HepG2 (cell line): ENCODE data around the gene TGM6. TPM values are rescaled to one million over a fixed set of nuclear protein-coding genes. Genes with fewer than 3 reads are reported as not detected.

ENCODE experiments used
- ATAC-seq: fragments of 200-7000 bp; cut with Tn5 transposase; 3 replicates; pipeline ENCODE4 v1.9.1; 2020; ENCODE audit warnings: mild to moderate bottlenecking, moderate library complexity
- BruUV-seq: library from RNA; stranded (reverse); fragments of 400-500 nt; replicated peaks from 2 replicates; lab custom pipeline; 2021; lab: Mats Ljungman, UMichigan
- CTCF ChIA-PET: fragments of 300-600 bp; formaldehyde crosslinking; extraction: SDS; loops from one replicate; lab custom pipeline; 2021; ENCODE audit warnings: low total read pairs, inconsistent platforms, low intra/inter-chr PET ratio; lab: Yijun Ruan, JAX
- POLR2A ChIA-PET: fragments of 350-600 bp; sonication (Branson Sonifier 250); formaldehyde crosslinking; loops from one replicate; lab custom pipeline; 2020; ENCODE audit warnings: antibody characterized with exemption, inconsistent platforms; lab: Yijun Ruan, JAX
- DNase-seq: peaks from one replicate; pipeline ENCODE4 v3.0.0-alpha.2; 2015; ENCODE audit warnings: low spot score
- FAIRE-seq: peaks from 3 replicates; lab custom pipeline; 2011; peaks lifted over from hg19 to GRCh38; lab: Jason Lieb, UNC
- H2AFZ ChIP-seq: one replicate; pipeline ENCODE4 v1.6.1; 2011; ENCODE audit warnings: low read length, inconsistent platforms
- H3K27ac ChIP-seq: fragments of 300-600 bp; 3 replicates; pipeline ENCODE4 v1.8.0; 2011; ENCODE audit warnings: mixed run types, mild to moderate bottlenecking, mixed read lengths, low read length, inconsistent platforms; ENCODE audit not compliant: insufficient read depth; ENCODE audit errors: extremely low read length
- H3K27me3 ChIP-seq, 2 experiments: fragments of 200-600 bp in 1 of 2; 2 replicates in 1 of 2; 3 replicates in 1 of 2; pipeline versions ENCODE4 v1.6.0 to v1.8.0; 2011; ENCODE audit warnings: low read length in 2 of 2, mild to moderate bottlenecking in 2 of 2, moderate library complexity in 2 of 2, inconsistent platforms in 1 of 2; ENCODE audit not compliant: insufficient read depth in 2 of 2, control insufficient read depth in 1 of 2
- H3K36me3 ChIP-seq, 2 experiments: fragments of 200-600 bp in 1 of 2; replicated peaks in 1 of 2; 2 replicates in 1 of 2; 3 replicates in 1 of 2; pipeline versions ENCODE4 v1.5.1 to v1.8.0; 2011; ENCODE audit warnings: low read length in 2 of 2, inconsistent platforms in 1 of 2; ENCODE audit not compliant: insufficient read depth in 2 of 2, control insufficient read depth in 1 of 2
- H3K4me1 ChIP-seq: 2 replicates; pipeline ENCODE4 v1.5.1; 2012; ENCODE audit warnings: low read length, inconsistent platforms; ENCODE audit not compliant: insufficient read depth
- H3K4me2 ChIP-seq: 2 replicates; pipeline ENCODE4 v1.6.0; 2011; ENCODE audit warnings: low read depth, low read length, inconsistent platforms
- H3K4me3 ChIP-seq, 3 experiments: fragments of 200-600 bp in 1 of 3; sonication (generic), shearing (Covaris generic) in 1 of 3; replicated peaks in 1 of 3; 2 replicates each; pipeline ENCODE4 v1.5.1; 2011 to 2016; ENCODE audit warnings: low read length in 3 of 3, inconsistent platforms in 2 of 3, low read depth in 2 of 3, mild to moderate bottlenecking in 2 of 3, control low read depth in 1 of 3, mixed read lengths in 1 of 3; ENCODE audit not compliant: insufficient read depth in 1 of 3
- H3K79me2 ChIP-seq: one replicate; pipeline ENCODE4 v1.6.1; 2011; ENCODE audit warnings: low read length, inconsistent platforms; ENCODE audit not compliant: insufficient read depth
- H3K9ac ChIP-seq: 2 replicates; pipeline ENCODE4 v1.6.0; 2011; ENCODE audit warnings: mild to moderate bottlenecking, low read depth, low read length, inconsistent platforms; ENCODE audit not compliant: insufficient read depth
- H3K9me3 ChIP-seq: 2 replicates; pipeline ENCODE4 v1.5.1; 2012; ENCODE audit warnings: mild to moderate bottlenecking, low read length
- H4K20me1 ChIP-seq: 2 replicates; pipeline ENCODE4 v1.6.0; 2011; ENCODE audit warnings: inconsistent platforms, mild to moderate bottlenecking, low read length, moderate library complexity; ENCODE audit not compliant: insufficient read depth
- MAZ ChIP-seq, 2 experiments: sonication (generic) in 1 of 2; formaldehyde crosslinking in 1 of 2; IDR thresholded peaks; 2 replicates each; pipeline versions ENCODE4 v1.5.0 to v1.6.1; 2012 to 2020; ENCODE audit warnings: low read depth in 2 of 2, mild to moderate bottlenecking in 2 of 2, borderline replicate concordance in 1 of 2, improper control_type of control experiment in 1 of 2, low read length in 1 of 2, missing genetic modification reagents in 1 of 2, moderate library complexity in 1 of 2
- POLR2AphosphoS2 ChIP-seq: IDR thresholded peaks from 2 replicates; pipeline ENCODE4 v1.6.1; 2011; ENCODE audit warnings: low read depth, low read length, improper control_type of control experiment
- ZBTB44 ChIP-seq: sonication (generic); formaldehyde crosslinking; IDR thresholded peaks from 2 replicates; pipeline ENCODE4 v1.4.0; 2020; ENCODE audit warnings: missing genetic modification reagents
- ZNF33B ChIP-seq: sonication (generic); formaldehyde crosslinking; IDR thresholded peaks from 2 replicates; pipeline ENCODE4 v1.5.1; 2020; ENCODE audit warnings: mild to moderate bottlenecking, missing genetic modification reagents
- ZNF841 ChIP-seq: sonication (generic); formaldehyde crosslinking; IDR thresholded peaks from 2 replicates; pipeline ENCODE4 v1.8.1; 2023; ENCODE audit warnings: missing genetic modification reagents, borderline replicate concordance
- ZNF878 ChIP-seq: sonication (generic); formaldehyde crosslinking; IDR thresholded peaks from 2 replicates; pipeline ENCODE4 v1.8.1; 2023; ENCODE audit warnings: mild to moderate bottlenecking, missing genetic modification reagents, moderate library complexity
- WGBS: methylation state at CpG from one replicate; pipeline ENCODE4 v1.1.6; 2017; ENCODE audit warnings: low lambda C conversion rate; 5-methylcytosine and 5-hydroxymethylcytosine counted together
- in situ Hi-C: cut with HindIII; loops from 2 replicates; pipeline ENCODE4 v1.10.0; 2017; ENCODE audit warnings: low pct_unique_long_range_greater_than_20kb; ENCODE audit not compliant: extremely low pct_ligation_motif_present
- intact Hi-C: fragments of 100-400 bp; cut with micrococcal nuclease; formaldehyde crosslinking; loops from one replicate; pipeline ENCODE4 v1.10.0; 2022; ENCODE audit not compliant: unreplicated experiment
- polyA plus RNA-seq, 8 experiments: library from polyadenylated mRNA; depleted of rRNA in 3 of 8; stranded (reverse) in 7 of 8; unstranded in 1 of 8; fragments of >200 nt; fragmentation: Illumina TruSeq in 4 of 8; extraction: Trizol in 4 of 8; gene quantifications; 2 replicates each; pipeline versions ENCODE4 v1.2.1 to v1.2.3, GENCODE V29; 2011 to 2016; ENCODE audit warnings: low read depth in 4 of 8, missing spikeins in 1 of 8, mixed read lengths in 1 of 8; ENCODE audit not compliant: insufficient read depth in 1 of 8
- total RNA-seq, 5 experiments: library from RNA; depleted of rRNA; stranded (reverse); fragments of >200 nt; fragmentation: Illumina TruSeq; extraction: Trizol; gene quantifications; 2 replicates each; pipeline ENCODE4 v1.2.3, GENCODE V29; 2016; ENCODE audit warnings: low read depth in 1 of 5
- TF ChIP-seq, protein P1 (sequence below): sonication (generic); formaldehyde crosslinking; IDR thresholded peaks from 2 replicates; pipeline ENCODE4 v1.4.0; 2020; ENCODE audit warnings: missing genetic modification reagents, borderline replicate concordance

The TGM6 gene
- total and polyA plus RNA-seq, 2 of the 13 experiments (the other 11 are each of a cell fraction or from before 2014, with no cell fraction given): not detected

DNA sequence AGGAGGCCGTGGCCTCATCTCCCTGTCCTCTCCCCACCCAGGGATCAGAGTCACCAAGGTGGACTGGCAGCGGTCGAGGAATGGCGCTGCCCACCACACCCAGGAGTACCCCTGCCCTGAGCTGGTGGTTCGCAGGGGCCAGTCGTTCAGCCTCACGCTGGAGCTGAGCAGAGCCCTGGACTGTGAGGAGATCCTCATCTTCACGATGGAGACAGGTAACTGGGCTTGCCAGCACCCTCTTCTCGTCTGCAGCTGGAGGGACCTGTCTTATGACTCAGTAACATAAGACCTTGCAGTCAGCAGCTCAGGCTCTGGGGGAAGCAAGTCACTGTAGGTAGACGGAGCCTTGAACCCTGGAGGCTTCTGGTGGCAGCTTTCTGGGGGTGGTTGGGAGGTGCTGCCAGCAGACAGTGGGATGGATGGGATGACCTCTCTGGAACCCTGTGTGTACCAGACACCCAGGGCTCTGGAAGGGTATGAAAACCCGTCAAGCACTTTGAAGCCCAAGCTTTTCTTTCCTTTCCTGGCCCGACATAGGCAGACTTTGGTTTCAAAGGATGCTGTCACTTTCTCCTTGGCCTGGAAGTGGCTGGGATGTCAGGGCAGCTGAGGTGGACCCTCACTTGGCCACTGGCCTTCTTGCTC is 13.8 kb downstream of the TGM6 start:
- in situ Hi-C loops: no loop called here
- no peak for FAIRE-seq
- H2AFZ ChIP-seq: no peak overlapping the region
- no peak for DNase-seq
- no peaks in the 10 kb centered on the region for H3K36me3 ChIP-seq
- no peaks in the 10 kb centered on the region for H3K4me1 ChIP-seq
- no TSS peak for BruUV-seq
- no peak for ATAC-seq
- no peak overlapping the region for H3K4me2 ChIP-seq
- no peaks in the 10 kb centered on the region for H4K20me1 ChIP-seq
- no peaks in the 10 kb centered on the region for H3K79me2 ChIP-seq
- peaks cover 11 to 51% of the 10 kb centered on the region in 2 experiments for H3K27me3 ChIP-seq
- H3K27ac ChIP-seq: no peak overlapping the region
- TF ChIP-seq POLR2AphosphoS2: no peak
- TF ChIP-seq ZNF33B (CRISPR knock-in tag): no peak
- TF ChIP-seq, protein P1, sequence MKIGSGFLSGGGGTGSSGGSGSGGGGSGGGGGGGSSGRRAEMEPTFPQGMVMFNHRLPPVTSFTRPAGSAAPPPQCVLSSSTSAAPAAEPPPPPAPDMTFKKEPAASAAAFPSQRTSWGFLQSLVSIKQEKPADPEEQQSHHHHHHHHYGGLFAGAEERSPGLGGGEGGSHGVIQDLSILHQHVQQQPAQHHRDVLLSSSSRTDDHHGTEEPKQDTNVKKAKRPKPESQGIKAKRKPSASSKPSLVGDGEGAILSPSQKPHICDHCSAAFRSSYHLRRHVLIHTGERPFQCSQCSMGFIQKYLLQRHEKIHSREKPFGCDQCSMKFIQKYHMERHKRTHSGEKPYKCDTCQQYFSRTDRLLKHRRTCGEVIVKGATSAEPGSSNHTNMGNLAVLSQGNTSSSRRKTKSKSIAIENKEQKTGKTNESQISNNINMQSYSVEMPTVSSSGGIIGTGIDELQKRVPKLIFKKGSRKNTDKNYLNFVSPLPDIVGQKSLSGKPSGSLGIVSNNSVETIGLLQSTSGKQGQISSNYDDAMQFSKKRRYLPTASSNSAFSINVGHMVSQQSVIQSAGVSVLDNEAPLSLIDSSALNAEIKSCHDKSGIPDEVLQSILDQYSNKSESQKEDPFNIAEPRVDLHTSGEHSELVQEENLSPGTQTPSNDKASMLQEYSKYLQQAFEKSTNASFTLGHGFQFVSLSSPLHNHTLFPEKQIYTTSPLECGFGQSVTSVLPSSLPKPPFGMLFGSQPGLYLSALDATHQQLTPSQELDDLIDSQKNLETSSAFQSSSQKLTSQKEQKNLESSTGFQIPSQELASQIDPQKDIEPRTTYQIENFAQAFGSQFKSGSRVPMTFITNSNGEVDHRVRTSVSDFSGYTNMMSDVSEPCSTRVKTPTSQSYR (CRISPR knock-in tag): no peak
- no peak for TF ChIP-seq MAZ (IDR thresholded peaks at IDR 0.05; ENCODE audit: borderline replicate concordance, low read depth, low read length)
- TF ChIP-seq MAZ (CRISPR knock-in tag; IDR thresholded peaks at IDR 0.05; ENCODE audit: low read depth): no peak
- no peak for TF ChIP-seq ZNF841 (CRISPR knock-in tag)
- no peak for TF ChIP-seq ZNF878 (CRISPR knock-in tag)
- TF ChIP-seq ZBTB44 (CRISPR knock-in tag): no peak
- TF ChIP-seq, all 625 proteins: peak for 0
- intact Hi-C loops: no loop called here
- ChIA-PET CTCF (no interaction called here), POLR2A (no interaction called here)
- H3K9ac ChIP-seq: no peak overlapping the region
- no peak overlapping the region for H3K4me3 ChIP-seq
- 23% methylated on average over 8 of the region's 12 CpGs for WGBS
- H3K9me3 ChIP-seq: no peaks in the 10 kb centered on the region
